ENCODE results near the gene TUBGCP3. TPM values are rescaled to one million over a fixed set of nuclear protein-coding genes. Genes with fewer than 3 reads are reported as not detected.

Gene TUBGCP3
- total RNA-seq, 1 experiment from 2014 or later: 51.1 TPM

DNA sequence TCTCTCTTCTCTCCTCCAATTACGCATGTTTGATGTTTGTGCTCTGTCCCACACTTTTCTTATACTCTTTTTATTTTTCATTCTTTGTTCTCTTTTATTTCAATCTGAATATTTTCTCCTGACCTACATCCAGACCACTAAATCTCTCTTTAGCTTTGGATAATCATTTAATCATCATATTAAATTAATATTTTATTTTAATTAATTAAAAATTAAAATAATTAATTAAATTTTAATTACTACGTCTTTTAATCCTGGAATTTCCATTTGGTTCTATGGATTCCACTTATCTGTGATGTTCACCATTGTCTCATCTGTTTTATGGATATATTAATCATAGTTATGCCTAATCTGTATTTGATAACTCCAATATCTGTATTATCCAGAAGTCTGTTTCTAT, 149.4 kb downstream of the TUBGCP3 start:
- peaks cover 24% of the 10 kb centered on the region for H3K9me3 Mint-ChIP-seq (ENCODE audit: unreplicated experiment)
- no peaks in the 10 kb centered on the region for H3K4me1 Mint-ChIP-seq (ENCODE audit: low read depth, unreplicated experiment)
- H3K27ac Mint-ChIP-seq (ENCODE audit: unreplicated experiment): no peak overlapping the region
- intact Hi-C loops (cut with micrococcal nuclease; ENCODE audit: unreplicated experiment): no loop called here
- H3K4me3 Mint-ChIP-seq (ENCODE audit: unreplicated experiment): no peak overlapping the region
- H3K27me3 ChIP-seq (replicated peaks; ENCODE audit: control insufficient read depth, insufficient read depth, low read length): no peaks in the 10 kb centered on the region; the same call in 1 of the 2 replicates
- H3K9me3 ChIP-seq: peaks cover 14% of the 10 kb centered on the region
- CTCF ChIA-PET: no interaction called here
- H3K4me3 ChIP-seq (ENCODE audit: low read depth, low read length): no peak overlapping the region
- no TSS peak for BruUV-seq (replicated peaks)
- POLR2A ChIA-PET: no interaction called here
- no peaks in the 10 kb centered on the region for H3K36me3 ChIP-seq (ENCODE audit: control insufficient read depth, insufficient read depth, low read length)
- peaks cover 17% of the 10 kb centered on the region for H3K27me3 Mint-ChIP-seq (ENCODE audit: insufficient read depth, unreplicated experiment)
- DNase-seq: no peak
- no peaks in the 10 kb centered on the region for H3K4me1 ChIP-seq
- H3K36me3 Mint-ChIP-seq (ENCODE audit: insufficient read depth, unreplicated experiment): no peaks in the 10 kb centered on the region
- TF ChIP-seq, protein P1, sequence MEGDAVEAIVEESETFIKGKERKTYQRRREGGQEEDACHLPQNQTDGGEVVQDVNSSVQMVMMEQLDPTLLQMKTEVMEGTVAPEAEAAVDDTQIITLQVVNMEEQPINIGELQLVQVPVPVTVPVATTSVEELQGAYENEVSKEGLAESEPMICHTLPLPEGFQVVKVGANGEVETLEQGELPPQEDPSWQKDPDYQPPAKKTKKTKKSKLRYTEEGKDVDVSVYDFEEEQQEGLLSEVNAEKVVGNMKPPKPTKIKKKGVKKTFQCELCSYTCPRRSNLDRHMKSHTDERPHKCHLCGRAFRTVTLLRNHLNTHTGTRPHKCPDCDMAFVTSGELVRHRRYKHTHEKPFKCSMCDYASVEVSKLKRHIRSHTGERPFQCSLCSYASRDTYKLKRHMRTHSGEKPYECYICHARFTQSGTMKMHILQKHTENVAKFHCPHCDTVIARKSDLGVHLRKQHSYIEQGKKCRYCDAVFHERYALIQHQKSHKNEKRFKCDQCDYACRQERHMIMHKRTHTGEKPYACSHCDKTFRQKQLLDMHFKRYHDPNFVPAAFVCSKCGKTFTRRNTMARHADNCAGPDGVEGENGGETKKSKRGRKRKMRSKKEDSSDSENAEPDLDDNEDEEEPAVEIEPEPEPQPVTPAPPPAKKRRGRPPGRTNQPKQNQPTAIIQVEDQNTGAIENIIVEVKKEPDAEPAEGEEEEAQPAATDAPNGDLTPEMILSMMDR (IDR thresholded peaks at IDR 0.05; ENCODE audit: insufficient read depth in 1 of 2, low read depth in 1 of 2, low read length in 1 of 2, severe bottlenecking in 1 of 2, unreplicated experiment in 1 of 2): no peak

DNA sequence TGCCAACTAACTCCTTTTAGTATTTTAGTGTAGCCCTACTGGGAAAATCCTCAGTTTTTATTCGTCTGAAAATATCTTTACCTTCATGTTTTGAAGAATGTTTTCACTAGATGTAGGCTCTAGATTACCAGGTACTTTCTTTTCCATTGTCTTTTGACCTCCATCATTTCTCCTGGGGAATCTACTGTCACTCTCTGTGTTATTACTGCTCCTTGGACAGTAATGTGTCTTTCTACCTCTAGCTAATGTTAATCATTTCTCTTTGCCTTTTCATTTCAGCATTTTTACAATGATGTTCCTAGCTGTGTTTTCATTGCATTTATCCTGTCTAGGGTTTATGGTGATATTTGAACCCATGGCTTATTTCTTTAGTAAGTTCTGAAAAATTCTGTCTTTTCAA, 149.9 kb downstream of the TUBGCP3 start:
- no peaks in the 10 kb centered on the region for H3K36me3 Mint-ChIP-seq (ENCODE audit: insufficient read depth, unreplicated experiment)
- H3K9me3 Mint-ChIP-seq (ENCODE audit: unreplicated experiment): peaks cover 24% of the 10 kb centered on the region
- H3K4me1 ChIP-seq: no peaks in the 10 kb centered on the region
- ChIA-PET CTCF (no interaction called here), POLR2A (no interaction called here)
- peaks cover 13% of the 10 kb centered on the region for H3K27me3 Mint-ChIP-seq (ENCODE audit: insufficient read depth, unreplicated experiment)
- DNase-seq: no peak
- no peaks in the 10 kb centered on the region for H3K4me1 Mint-ChIP-seq (ENCODE audit: low read depth, unreplicated experiment)
- peaks cover 14% of the 10 kb centered on the region for H3K9me3 ChIP-seq
- no peaks in the 10 kb centered on the region for H3K36me3 ChIP-seq (ENCODE audit: control insufficient read depth, insufficient read depth, low read length)
- no peak overlapping the region for H3K4me3 Mint-ChIP-seq (ENCODE audit: unreplicated experiment)
- BruUV-seq (replicated peaks): no TSS peak
- intact Hi-C loops (cut with micrococcal nuclease; ENCODE audit: unreplicated experiment): no loop called here
- no peak overlapping the region for H3K4me3 ChIP-seq (ENCODE audit: low read depth, low read length)
- H3K27ac Mint-ChIP-seq (ENCODE audit: unreplicated experiment): no peak overlapping the region
- TF ChIP-seq, protein P1 (IDR thresholded peaks at IDR 0.05; ENCODE audit: insufficient read depth in 1 of 2, low read depth in 1 of 2, low read length in 1 of 2, severe bottlenecking in 1 of 2, unreplicated experiment in 1 of 2): no peak
- no peaks in the 10 kb centered on the region; the same call in 1 of the 2 replicates for H3K27me3 ChIP-seq (replicated peaks; ENCODE audit: control insufficient read depth, insufficient read depth, low read length)

DNA sequence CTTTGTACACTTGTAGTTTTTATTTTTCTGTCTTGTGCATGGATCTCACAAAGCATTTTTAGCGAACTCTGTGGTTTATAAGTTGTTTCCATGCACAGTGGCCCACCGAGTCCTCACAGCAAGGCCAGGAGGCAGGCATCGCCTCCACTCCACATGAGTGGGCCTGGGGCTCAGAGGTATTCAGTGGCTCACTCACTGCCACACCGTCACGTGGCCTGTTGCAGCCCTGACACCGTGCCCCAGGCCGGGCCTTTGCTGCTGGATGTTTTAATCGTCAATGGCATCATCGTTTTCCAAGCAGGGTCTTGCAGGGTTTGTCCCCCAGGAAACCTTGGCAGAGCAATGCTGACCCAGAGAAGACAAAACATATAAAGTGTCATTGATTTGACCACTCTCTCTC, 152.0 kb downstream of the TUBGCP3 start:
- no peak overlapping the region for H3K27ac Mint-ChIP-seq (ENCODE audit: unreplicated experiment)
- no peaks in the 10 kb centered on the region for H3K36me3 Mint-ChIP-seq (ENCODE audit: insufficient read depth, unreplicated experiment)
- POLR2A ChIA-PET: no interaction called here
- DNase-seq: no peak
- CTCF ChIA-PET: interaction anchor here (0.5 kb wide), 1 partner anchor 1326 kb away, joined by 5 read pairs; no protein-coding TSS in a partner anchor
- Histone ChIP-seq H3K27me3 (replicated peaks; ENCODE audit: control insufficient read depth, insufficient read depth, low read length) (no peaks in the 10 kb centered on the region), H3K36me3 (ENCODE audit: control insufficient read depth, insufficient read depth, low read length) (no peaks in the 10 kb centered on the region), H3K4me1 (no peaks in the 10 kb centered on the region), H3K4me3 (ENCODE audit: low read depth, low read length) (no peak overlapping the region), H3K9me3 (peaks cover 17% of the 10 kb centered on the region)
- TF ChIP-seq, protein P1 (IDR thresholded peaks at IDR 0.05; ENCODE audit: insufficient read depth in 1 of 2, low read depth in 1 of 2, low read length in 1 of 2, severe bottlenecking in 1 of 2, unreplicated experiment in 1 of 2): no peak
- peaks cover 11% of the 10 kb centered on the region for H3K27me3 Mint-ChIP-seq (ENCODE audit: insufficient read depth, unreplicated experiment)
- no TSS peak for BruUV-seq (replicated peaks)
- no peak overlapping the region for H3K4me3 Mint-ChIP-seq (ENCODE audit: unreplicated experiment)
- intact Hi-C loops (cut with micrococcal nuclease; ENCODE audit: unreplicated experiment): no loop called here
- H3K9me3 Mint-ChIP-seq (ENCODE audit: unreplicated experiment): peaks cover 24% of the 10 kb centered on the region
- no peaks in the 10 kb centered on the region for H3K4me1 Mint-ChIP-seq (ENCODE audit: low read depth, unreplicated experiment)

Other genes starting within 250 kb of the TUBGCP3 start
- not detected in 2 replicates for gene SPACA7, start 211.8 kb downstream of the TUBGCP3 start, total RNA-seq (2022)
- gene ATP11A, start 101.9 kb upstream of the TUBGCP3 start, total RNA-seq (2022): 222 and 232 TPM in 2 replicates

Measured in Caco-2 (cell line).